Type B pancreatic cell (in vitro differentiated cells): Measurements from ENCODE around the gene HPSE2. TPM values are rescaled to one million over a fixed set of nuclear protein-coding genes. Genes with fewer than 3 reads are reported as not detected.

Experiments
- DNase-seq: peaks from one replicate; pipeline ENCODE4 v3.0.0; 2021; ENCODE audit warnings: mixed read lengths; ENCODE audit not compliant: unreplicated experiment; ENCODE audit errors: extremely low spot score
- H3K27ac Mint-ChIP-seq: 2 replicates; pipeline ENCODE4 v1.8.0; 2021; ENCODE audit warnings: mild to moderate bottlenecking, mixed read lengths
- H3K27me3 Mint-ChIP-seq: 2 replicates; pipeline ENCODE4 v1.8.0; 2021; ENCODE audit warnings: mixed read lengths
- H3K36me3 Mint-ChIP-seq: 2 replicates; pipeline ENCODE4 v1.8.0; 2021; ENCODE audit warnings: mixed read lengths
- H3K4me1 Mint-ChIP-seq: one replicate; pipeline ENCODE4 v1.8.0; 2021; ENCODE audit warnings: mixed read lengths; ENCODE audit not compliant: unreplicated experiment
- H3K4me3 Mint-ChIP-seq: 2 replicates; pipeline ENCODE4 v1.8.0; 2021; ENCODE audit warnings: mild to moderate bottlenecking, mixed read lengths
- H3K9me3 Mint-ChIP-seq: 2 replicates; pipeline ENCODE4 v1.8.0; 2021; ENCODE audit warnings: mixed read lengths
- CTCF ChIP-seq: fragments of 200-600 bp; sonication (generic); conservative IDR thresholded peaks from 2 replicates; pipeline ENCODE4 v1.5.0; 2021; ENCODE audit warnings: antibody characterized with exemption, mild to moderate bottlenecking
- total RNA-seq: library from RNA; stranded (reverse); gene quantifications from 2 replicates; pipeline ENCODE4 v1.2.1, GENCODE V29; 2021; ENCODE audit warnings: low replicate concordance

Gene HPSE2
- total RNA-seq, 1 donor from 2014 or later, result 19.8 TPM

- Mint-ChIP-seq H3K4me3 (no peak overlapping the region), H3K27me3 (peaks cover 3% of the 10 kb centered on the region), H3K4me1 (no peaks in the 10 kb centered on the region), H3K27ac (no peak overlapping the region), H3K36me3 (no peaks in the 10 kb centered on the region), H3K9me3 (no peaks in the 10 kb centered on the region)
- DNase-seq, result no peak
- TF ChIP-seq CTCF, result no peak
Observed at GRCh38 chr10:99080275-99080945, 155.2 kb downstream of the HPSE2 start.

GRCh38 chr10:99062591-99062990, 173.1 kb downstream of the HPSE2 start:
- Mint-ChIP-seq H3K27ac (no peak overlapping the region), H3K4me3 (no peak overlapping the region), H3K4me1 (no peaks in the 10 kb centered on the region), H3K36me3 (no peaks in the 10 kb centered on the region), H3K27me3 (no peaks in the 10 kb centered on the region), H3K9me3 (peaks cover 5% of the 10 kb centered on the region)
- no peak for DNase-seq
- TF ChIP-seq CTCF, result no peak

- Mint-ChIP-seq H3K27me3 (no peaks in the 10 kb centered on the region), H3K4me3 (no peak overlapping the region)
- TF ChIP-seq CTCF, result no peak
Observed at GRCh38 chr10:99058762-99059161, 176.9 kb downstream of the HPSE2 start.

GRCh38 chr10:99057936-99058690, 177.5 kb downstream of the HPSE2 start:
- H3K27ac Mint-ChIP-seq, result no peak overlapping the region
- no peaks in the 10 kb centered on the region for H3K27me3 Mint-ChIP-seq

More at GRCh38 chr10:99058762-99059161, 176.9 kb downstream of the HPSE2 start:
- Mint-ChIP-seq H3K9me3 (no peaks in the 10 kb centered on the region), H3K36me3 (no peaks in the 10 kb centered on the region), H3K4me1 (no peaks in the 10 kb centered on the region), H3K27ac (no peak overlapping the region)
- no peak for DNase-seq

GRCh38 chr10:99045671-99046070, 190.0 kb downstream of the HPSE2 start:
- Mint-ChIP-seq H3K36me3 (no peaks in the 10 kb centered on the region), H3K9me3 (peaks cover 19% of the 10 kb centered on the region), H3K27ac (no peak overlapping the region), H3K27me3 (no peaks in the 10 kb centered on the region), H3K4me1 (no peaks in the 10 kb centered on the region), H3K4me3 (no peak overlapping the region)
- no peak for DNase-seq
- no peak for TF ChIP-seq CTCF

More at GRCh38 chr10:99057936-99058690, 177.5 kb downstream of the HPSE2 start:
- H3K9me3 Mint-ChIP-seq, result no peaks in the 10 kb centered on the region
- DNase-seq, result no peak
- no peaks in the 10 kb centered on the region for H3K36me3 Mint-ChIP-seq
- H3K4me3 Mint-ChIP-seq, result no peak overlapping the region
- H3K4me1 Mint-ChIP-seq, result no peaks in the 10 kb centered on the region
- no peak for TF ChIP-seq CTCF
